Fibroblast of skin of scalp (primary cell): ENCODE results near the gene FAM228A. TPM values are rescaled to one million over a fixed set of nuclear protein-coding genes. Genes with fewer than 3 reads are reported as not detected.
"Not testable (repeated sequence)": the region's sequence is repeated elsewhere in the genome, so short reads cannot be mapped to it uniquely, and the experiment has no call there.

ENCODE experiments used
- DNase-seq: peaks from one replicate; pipeline ENCODE4 v3.0.0-alpha.2; 2013
- polyA plus RNA-seq, 2 experiments: library from polyadenylated mRNA; unstranded; fragments of 120-200 nt; gene quantifications; one replicate each; pipeline ENCODE4 v1.2.1, GENCODE V29; 2013; ENCODE audit not compliant: insufficient read length in 2 of 2

Gene FAM228A
- 0.23 TPM for polyA plus RNA-seq (2013, experiment 1 of 2; ENCODE audit: insufficient read length)
- polyA plus RNA-seq (2013, experiment 2 of 2; ENCODE audit: insufficient read length) = 0.51 TPM

DNA sequence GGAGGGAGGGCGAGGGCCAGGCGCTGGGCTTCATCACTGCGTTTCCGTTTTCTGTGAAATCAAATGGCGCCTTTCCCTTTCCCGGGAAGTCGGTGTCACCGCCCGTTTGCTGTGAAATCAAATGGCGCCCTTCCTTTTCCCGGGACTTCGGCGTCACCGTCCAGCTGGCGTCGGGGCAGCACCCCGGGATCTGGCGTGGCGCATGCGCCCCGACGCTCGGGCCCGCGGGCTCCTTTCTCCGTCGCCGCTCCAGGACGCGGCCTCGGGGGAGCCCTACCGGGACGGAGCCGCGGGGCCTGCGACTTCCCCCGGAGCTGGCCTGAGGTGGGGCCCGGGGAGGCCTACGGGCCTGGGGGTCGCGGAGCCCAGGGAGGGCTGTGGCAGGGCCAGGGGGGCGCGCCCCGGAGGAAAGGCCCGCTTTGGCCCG lies at the start of gene FAM228A:
TSS of gene FAM228A (plus strand) at position 203 of the 427 bp plus-strand sequence. CDS start 428 bp downstream, outside the sequence.
- no peak for DNase-seq

DNA sequence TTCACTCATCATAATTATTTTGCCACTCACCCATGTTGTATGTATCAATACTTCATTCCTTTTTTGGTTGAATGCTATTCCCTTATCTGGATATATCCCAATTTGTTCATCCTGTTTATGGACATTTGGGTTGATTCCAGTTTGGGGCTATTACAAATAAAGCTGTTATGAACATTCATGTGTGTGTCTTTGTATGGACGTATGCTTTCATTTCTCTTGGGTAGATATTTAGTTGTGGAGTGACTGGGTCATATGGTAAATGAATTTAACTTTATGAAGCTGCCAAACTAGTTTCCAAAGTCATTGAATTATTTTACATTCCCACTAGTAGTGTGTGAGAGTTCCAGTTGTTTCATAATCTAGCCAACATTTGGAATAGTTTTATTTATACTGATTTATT lies 48.9 kb upstream of the FAM228A start:
- DNase-seq = no peak

DNA sequence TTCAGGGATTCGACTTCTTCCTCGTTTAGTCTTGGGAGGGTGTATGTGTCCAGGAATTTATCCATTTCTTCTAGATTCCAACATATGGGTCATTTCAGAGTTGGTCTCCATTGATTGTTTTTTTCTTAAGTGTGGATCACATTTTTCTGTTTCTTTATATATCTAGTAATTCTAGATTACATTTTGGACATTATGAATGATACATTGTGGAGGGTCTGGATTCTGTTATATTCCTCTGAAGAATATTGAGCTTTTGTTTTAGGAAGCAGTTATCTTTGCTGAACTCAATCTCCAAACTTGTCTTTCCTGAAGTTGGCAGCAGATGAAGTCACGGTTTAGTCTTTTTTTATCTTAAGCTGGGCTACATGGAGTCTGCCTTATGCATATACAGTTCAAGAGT lies 42.3 kb upstream of the FAM228A start:
- no peak for DNase-seq

DNA sequence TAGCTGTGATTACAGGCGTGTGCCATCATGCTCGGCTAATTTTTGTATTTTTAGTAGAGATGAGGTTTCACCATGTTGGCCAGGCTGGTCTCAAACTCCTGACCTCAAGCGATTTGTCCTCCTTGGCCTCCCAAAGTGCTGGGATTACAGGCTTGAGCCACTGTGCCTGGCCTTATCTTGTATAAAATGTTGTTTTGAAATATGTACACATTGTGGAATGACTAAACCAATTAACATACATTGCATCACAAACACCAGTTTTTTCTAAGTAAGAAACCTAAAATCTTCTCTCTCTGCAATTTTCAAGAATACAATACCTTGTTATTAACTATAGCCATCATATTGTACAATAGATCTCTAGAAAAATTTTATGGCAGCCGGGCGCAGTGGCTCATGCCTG lies 34.5 kb upstream of the FAM228A start:
- not testable (repeated sequence) for DNase-seq

DNA sequence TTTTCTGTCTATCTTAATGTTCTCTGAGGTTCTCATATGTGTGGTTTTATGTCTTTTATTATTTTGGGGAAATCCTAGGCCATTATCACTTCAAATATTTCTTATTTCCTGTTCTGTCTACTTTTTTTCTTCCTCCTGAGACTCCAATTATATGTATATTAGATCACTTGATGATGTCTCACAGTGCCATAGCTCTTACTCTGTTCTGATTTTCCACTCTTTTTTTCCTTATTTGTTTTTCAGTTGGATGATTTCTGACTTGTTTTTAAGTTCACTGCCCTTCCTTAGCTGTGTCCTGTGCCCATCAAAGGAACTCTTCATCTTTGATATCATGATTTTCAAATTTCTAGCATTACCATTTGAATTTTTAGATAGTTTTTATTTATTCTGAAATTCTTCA lies 27.5 kb upstream of the FAM228A start:
- no peak for DNase-seq

DNA sequence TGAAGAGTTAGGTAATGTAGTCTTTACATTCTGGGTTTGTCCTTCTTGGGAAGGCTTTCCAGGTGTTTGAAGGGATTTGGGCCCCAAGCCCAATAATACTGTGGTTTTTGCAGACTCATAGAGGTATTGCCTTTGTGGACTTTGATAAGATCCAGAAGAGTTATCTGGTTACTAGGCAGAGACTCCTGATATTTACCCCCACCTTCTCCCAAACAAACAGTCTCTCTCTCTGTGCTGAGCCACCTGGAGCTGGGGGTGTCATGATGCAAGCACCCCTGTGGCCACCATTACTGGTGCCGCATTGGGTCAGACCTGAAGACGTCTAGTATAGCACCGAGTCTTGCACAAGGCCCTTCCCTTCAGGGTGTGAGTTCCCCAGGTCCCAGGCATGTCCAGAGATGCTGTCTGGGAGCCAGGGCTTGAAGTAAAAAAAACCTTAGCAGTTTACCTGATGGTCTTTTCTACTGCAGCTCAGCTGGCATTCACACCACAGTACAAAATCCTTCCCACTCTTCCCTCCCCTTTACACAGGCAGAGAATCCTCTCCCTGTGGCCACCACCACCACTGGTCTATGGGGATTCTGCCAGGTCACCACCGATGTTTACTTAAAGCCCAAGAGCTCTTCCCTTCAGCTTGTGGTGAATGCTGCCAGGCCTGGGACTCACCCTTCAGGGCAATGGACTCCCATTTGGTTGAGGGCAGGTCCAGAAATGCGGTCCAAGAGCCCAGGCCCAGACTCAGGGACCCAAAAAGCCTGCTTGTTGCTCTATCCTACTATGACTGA lies 22.2 kb upstream of the FAM228A start:
- no peak for DNase-seq

DNA sequence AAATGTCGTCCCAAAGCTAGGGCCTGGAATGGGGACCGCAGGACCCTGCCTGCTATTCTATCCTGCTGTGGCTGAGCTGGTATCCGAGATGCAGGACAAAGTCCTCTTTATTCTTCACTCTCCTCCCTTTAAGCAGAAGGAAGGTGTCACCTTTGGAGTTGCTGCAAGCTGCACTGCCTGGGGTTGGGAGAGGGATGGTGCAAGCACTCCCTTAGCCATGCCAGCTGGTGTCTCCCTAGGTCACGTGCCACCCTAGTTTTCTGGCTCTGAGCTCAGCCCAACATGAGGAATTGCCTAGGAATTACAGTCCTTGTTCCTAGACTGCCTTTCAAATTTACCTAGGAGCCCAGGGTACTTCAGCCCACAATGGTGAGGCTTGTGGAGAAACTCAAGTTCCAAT lies 21.4 kb upstream of the FAM228A start:
- DNase-seq = no peak

DNA sequence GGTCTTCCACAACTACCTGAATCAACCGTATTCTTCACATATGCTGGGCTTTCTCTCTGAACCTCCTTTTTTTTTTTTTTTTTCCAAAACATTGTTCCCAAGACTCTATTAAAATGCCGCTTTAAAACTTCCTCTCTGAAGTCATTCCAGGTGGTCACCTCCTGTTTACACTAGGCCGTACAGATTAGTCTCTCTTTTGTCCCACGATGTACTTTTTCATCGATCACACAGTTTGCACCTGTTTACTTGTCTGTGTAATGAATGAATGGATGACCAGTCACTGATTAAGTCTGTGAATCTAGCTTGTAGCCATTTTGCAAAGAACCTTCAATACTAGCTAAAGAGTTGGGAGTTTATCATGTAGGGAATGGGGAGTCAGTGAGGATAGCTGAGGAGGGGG lies 16.7 kb upstream of the FAM228A start:
- DNase-seq = no peak

DNA sequence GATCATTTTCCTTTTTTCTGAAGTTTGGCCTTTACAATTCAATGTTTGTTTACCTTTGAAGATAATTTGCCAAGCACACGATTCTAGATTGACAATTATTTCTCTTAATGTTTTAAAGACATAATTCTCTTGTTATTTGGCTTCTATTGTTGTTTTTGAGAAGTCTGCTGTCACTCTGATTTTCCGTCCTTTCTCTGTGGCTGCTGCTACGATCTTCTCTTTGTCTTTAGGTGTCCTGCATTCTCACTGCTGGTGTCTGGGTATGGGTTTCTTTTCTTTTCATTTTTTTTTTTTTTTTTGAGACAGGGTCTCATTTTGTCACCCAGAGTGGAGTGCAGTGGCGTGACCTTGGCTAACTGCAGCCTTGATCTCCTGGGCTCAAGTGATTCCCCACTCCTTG lies 15.1 kb upstream of the FAM228A start:
- no peak for DNase-seq

DNA sequence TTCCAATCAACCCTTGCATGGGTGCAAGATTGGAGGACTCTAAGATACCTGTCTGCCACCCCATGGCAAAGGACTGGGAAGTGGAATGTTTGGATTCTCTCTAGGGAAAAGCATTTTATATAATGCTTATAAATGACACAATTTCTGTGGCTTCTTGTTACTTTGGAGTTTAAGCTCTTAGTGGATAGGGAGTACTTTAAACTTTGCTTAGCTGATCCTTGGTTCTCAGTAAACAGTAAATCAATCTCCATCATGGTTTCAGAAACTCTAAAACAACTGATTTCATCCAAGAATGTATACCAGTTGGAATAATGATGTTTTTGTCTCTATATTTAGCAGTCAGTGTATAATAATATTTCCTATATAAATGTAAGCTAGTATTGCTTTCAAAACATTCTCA lies 14.1 kb upstream of the FAM228A start:
- no peak for DNase-seq

DNA sequence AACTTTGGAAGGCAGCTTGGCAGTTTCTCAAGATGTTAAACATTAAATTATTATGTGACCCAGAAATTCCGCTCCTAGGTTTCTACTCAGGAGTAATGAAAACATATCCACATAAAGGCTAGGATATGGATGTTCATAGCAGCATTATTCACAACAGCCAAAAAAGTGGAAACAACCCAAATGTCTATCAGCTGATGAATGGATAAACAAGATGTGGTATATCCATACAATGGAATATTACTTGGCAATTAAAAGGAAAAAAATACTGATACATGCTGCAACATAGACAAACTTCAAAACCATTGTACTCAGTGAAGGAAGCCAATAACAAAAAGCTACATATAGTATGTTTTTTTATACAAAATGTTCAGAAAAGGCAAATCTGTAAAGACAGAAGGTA lies 12.4 kb upstream of the FAM228A start:
- no peak for DNase-seq

DNA sequence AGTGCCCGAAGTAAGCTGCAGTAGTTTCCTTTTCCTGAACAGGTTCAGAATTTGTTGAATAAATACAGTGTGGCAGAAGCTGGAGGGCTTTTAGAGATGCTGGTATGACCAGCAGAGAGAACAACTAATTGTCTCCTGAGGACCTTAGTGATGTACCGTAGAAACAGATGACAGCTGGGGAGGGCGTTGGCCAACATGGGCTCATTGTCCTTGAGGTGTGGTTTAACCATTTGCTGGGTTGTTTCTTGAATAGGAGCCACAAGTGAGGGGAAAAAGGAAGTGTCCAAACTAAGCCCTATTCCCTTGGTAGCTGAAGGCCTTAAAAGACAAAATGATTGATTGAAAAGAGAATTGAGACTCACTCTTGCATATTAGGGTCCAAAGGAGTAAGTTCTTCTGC lies 11.7 kb upstream of the FAM228A start:
- DNase-seq = no peak

DNA sequence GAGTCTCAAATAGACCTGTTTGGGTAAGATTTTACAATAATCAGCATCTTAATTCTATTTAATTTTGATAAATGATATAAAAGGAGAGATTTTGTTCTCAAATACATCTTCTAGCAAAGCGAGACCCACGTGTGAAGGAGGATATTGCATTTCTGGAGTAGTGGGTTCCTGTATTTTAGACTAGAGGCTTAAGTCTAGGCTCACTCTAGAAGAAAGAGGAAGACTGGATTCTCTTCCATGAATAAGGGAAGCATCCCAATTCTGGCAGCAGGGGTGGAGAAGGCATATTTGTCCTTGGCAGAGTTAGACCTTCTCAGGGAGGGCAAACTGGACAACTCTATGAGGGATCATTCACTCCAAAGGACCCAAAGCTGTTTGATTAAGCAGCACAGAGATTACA lies 11.3 kb upstream of the FAM228A start:
- DNase-seq = no peak

DNA sequence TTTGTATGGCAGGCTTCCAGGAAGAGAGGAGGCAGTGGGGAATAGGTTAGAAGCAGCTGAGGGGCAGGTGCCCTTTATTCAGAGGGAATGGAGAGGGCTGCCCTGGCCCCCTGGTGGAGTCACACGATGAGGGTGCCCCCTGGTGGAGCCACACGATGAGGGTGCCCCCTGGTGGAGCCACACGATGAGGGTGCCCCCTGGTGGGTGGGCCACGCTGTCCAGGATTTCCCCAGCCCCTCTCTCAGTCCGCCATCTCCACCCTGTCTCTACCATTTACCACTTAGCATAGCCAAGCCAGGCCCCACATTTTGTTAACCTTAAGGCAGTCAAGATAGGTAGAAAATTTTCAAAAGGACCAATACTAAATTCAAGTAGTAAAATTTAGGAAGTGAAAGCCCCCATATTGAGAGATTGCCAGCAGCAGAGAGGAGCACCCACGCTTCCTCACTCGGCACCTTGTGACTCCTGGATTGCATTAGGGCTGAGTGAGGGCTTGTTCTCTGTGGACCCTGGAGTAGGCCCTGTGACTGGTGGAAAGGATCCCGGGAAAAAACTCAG lies 10.4 kb upstream of the FAM228A start:
- DNase-seq = no peak

DNA sequence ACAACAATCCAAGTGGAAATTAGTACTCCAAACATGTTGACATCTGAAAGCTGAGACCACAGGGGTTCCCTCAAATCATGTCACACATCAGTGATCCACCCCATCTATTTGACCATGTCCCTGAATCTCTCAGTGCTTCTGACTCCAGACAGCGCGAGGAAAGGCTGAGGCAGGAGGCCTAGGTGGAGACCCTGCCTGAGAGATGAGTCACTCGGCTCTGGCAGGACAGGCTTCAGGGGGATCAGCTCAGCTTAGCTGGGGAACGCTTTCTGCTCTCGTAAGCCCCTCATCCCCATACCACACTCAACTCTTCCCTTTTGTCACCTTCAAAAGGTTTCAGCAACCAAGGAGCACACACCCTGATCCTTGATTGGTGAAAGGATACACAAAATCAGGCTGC lies 5.8 kb upstream of the FAM228A start:
- DNase-seq = no peak

DNA sequence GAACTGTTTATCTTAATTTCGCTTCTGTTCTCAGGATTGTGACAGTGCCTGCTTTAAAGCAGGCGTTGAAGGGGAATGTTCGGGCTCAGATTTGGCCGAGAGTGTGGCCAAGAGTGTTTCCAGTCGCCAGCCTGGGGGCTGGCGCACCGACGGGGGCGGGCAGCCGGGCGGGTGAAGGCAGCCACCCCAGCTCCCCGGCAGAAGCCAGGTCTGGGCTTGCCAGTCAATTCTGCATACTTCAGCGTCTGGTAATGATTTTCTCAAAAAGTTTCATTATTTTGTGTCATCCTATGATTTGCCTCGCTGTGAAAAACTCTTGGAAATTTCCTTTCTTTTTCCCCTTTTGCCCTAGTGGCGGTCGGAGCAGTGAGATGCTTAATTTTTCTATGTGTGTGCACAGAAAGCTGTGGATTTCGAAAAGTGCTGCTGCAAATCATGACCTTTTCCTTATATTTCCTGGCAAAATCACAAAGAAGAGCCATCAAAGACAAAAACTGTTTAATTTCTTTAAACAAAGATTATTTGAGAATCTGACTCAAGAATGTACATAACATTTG lies 856 bp downstream of the FAM228A start:
- no peak for DNase-seq

DNA sequence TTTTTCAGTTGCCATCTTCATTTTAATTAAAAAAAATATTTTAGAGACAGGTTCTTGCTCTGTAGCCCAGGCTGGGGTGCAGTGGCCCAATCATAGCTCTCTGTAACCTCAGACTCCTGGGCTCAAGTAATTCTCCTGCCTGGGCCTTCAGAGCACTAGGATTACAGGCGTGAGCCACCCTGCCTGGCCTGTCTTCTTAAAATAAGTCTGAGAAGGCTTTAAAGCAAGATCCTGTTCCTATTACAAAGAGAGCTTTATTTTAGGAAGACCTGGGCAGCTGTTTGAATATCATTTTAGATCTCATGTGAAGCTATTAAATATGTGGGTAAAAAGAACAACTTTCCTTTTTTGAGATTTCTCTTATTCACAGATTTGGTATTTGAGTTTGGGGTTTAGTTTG lies 1.5 kb downstream of the FAM228A start:
- no peak for DNase-seq

DNA sequence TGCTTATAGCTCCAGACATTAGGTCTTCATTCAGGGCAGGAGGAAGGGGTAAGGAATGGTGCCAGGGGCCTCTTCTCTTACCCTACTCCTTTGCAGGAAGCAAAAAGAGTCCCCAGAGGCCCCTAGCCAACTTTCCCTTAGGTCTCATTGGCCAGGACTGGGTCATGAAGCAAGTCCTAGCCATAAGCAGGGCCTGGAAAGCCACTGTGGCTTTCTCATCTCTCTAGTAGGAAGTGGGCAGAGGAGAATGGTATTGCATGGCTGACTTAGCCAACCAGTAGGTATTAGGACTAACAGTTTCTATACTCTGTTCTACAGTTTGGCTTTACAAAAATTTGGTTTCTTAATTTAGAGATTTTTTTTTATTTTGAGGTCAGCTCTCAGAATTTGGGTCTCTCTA lies 4.8 kb downstream of the FAM228A start:
- DNase-seq = no peak

DNA sequence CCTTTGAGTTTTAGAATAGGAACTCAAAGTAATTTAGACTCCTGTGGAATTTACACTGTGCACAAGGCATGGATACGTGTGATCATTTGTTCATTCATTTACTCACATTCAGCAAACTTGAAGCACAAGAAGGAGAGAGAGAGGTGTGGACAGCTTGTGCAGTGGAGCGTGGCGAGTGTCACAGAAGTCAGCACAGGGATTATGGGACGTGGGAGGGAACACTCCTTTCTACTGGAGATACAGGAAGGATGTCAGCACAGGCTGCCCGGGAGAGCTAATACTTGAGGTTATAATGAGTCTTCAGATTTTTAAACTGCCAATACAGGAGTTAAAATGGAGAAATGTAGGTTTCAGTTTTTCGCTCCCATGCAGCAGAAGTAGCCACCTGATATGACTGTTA lies 7.0 kb downstream of the FAM228A start:
- DNase-seq = no peak

DNA sequence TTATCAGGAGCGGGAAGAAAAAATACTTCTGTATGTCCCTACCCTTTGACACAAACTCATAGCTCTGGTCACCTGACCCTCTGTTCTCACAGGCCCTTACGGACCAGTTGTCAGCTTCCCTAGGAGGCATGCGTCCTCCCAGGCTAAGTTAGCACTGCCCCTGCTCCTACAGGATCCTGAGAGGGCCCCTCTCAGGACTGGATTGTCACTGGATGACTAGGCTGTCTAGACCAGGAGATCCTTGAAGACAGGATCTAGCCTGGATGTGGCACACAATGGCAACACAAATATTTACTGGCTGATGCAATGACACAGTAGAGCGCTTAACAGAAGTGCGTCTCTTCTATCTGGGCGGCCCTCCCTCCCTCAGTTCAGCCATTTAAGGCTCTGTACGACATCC lies 7.7 kb downstream of the FAM228A start:
- no peak for DNase-seq

DNA sequence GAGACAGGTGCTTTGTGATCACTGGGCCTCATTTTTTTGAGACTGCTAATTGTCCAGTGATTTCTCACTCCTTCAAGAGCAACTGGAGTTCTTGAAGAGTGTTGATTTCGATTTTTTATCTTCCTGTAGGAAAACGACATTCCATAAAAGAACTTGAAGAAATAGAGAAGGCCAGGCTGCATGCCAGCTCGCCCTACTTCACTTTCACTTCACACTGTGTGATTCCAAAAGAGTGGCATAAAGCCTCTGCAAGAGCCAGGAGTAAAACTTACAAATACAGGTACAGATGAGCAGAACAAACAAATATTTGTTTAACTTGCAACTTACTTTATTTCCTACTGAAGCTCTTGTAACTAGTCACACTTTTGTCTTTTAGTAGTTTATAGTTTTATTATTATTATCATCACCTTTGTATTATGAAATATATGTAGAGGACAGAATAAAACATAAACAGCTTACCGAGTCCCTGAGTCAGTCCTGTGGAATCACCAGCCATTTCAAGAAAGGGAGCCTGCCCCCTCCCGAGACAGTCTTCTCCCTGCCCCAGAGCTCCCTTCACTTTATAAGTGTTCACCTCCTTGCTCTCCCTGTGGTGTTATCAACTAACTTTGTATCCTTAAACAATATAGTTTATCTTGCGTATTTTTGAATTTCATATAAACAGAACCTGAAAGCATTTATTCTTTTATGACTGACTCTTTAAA lies 8.7 kb downstream of the FAM228A start:
- DNase-seq = no peak

DNA sequence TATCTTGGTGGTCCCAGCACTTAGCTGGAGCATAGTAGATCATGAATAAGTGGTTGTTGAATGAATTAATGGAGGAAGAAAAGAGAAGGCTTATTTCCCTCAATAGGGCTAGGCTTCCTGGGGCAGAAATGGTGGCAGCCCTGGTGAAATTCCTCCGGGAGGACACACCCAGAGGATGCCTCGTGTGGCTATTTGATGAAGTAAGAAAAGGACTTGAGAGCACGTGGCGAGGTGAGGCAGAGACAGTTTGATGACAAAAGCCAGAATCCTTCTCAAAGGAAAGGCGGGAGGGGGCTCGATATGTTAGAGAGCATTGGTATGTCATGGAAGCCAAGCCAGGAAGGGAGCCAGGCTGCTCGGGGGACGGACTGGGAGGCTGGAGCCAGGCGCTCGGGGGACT lies 14.7 kb downstream of the FAM228A start:
- DNase-seq = no peak

DNA sequence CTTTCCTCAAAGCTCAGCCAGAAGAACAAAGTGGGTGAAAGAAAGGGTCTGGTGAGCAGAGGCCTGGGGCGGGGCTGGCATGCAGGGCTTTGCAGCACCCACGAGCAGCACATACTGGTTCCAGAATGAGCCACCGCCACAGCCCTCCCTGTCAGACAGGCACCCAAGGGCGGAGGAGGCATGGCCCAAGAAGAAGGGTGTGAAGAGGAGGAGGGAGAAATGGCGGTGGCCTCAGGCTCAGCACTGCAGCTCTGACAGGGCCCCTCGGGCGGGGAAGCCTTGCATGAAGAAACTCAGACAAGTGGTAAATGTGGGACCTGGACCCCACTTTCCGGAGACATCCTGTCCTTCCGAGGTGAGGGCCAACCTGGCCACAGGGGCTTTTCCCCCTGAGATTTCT lies 15.7 kb downstream of the FAM228A start:
- no peak for DNase-seq

DNA sequence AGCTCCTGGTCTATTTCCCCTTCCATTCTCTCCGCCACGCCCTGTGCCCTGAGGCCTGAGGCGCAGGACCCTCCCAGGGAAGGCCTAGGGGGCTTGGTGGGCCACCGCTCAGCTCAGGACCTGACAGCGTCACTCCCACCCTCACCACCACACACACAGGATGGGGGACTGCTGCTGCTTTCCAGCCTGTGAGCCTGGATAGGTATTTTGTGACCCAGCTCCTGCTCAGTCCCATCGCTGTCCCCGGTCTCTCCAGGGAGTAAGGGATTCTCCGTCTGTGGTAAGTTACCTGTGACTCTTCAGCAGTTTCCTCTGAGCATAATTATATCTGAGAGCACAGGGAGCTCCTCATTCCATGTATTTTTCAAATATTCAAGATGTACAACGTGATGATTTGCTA lies 16.3 kb downstream of the FAM228A start:
- DNase-seq = no peak
